Right kidney (tissue), 1 donor: ENCODE measurements around the gene ANK3.

Experiments
- DNase-seq: peaks from one replicate; pipeline ENCODE4 v3.0.0-alpha.2; 2016

ANK3 gene

DNA sequence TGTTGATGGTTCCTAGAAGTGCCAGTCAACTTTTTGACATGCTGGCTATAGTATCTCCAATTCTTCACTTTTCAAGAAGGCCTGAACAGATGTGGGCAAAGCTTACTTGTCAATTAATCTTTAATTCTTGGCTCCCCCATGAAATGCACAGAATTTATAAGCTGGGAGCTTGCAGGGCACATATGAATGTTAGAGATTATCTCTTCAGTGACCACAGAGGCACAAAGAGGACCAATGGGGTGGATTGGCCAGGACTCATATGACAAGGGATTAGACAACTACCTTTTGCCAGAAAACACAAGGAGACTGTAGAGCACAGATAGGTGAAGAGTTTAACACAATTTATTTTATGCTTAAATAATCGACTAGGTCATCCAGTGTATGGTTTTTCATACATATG, 361.6 kb downstream of the ANK3 start:
- DNase-seq: no peak

GRCh38 chr10:60025279-60025678, 364.4 kb downstream of the ANK3 start:
- DNase-seq: no peak

- no peak for DNase-seq
Measured at GRCh38 chr10:60024506-60024905, 365.2 kb downstream of the ANK3 start.

GRCh38 chr10:60023155-60023877, 366.4 kb downstream of the ANK3 start:
- DNase-seq: no peak

- DNase-seq: no peak
Measured at GRCh38 chr10:60021361-60021760, 368.3 kb downstream of the ANK3 start.

GRCh38 chr10:60016794-60017193, 372.9 kb downstream of the ANK3 start:
- no peak for DNase-seq

DNA sequence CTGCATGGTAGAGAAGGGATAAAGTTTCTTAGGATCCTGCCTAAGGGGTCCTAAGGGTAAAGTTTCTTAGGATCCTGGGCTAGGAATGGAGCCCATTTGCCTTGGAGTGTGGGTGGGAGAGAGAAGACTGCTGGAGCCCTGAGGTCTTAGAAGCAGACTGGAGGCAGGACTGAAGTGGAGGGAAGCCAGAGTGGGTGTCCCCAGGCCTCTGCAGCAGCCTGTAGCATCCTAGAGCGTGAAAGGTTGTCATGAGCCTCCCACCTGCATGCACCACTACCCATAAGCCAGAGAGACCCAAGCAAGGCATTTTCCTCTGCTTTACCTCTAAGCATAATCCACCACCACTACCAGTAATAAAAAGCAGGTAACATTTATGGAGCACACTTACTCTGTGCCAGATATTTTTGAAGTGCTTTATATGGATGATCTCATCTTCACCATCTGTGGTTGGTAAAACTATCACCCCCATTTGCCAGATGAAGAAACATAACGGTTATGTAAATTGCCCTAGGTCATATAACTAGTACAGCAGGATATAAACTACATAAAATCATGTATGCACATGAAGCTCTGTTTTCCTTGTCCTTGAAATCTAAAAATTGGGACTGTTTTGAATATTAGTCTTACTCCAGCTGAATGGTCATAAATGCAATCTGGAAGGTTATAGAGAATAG, 379.8 kb downstream of the ANK3 start:
- DNase-seq: no peak

GRCh38 chr10:60009276-60009675, 380.4 kb downstream of the ANK3 start:
- DNase-seq: no peak

DNA sequence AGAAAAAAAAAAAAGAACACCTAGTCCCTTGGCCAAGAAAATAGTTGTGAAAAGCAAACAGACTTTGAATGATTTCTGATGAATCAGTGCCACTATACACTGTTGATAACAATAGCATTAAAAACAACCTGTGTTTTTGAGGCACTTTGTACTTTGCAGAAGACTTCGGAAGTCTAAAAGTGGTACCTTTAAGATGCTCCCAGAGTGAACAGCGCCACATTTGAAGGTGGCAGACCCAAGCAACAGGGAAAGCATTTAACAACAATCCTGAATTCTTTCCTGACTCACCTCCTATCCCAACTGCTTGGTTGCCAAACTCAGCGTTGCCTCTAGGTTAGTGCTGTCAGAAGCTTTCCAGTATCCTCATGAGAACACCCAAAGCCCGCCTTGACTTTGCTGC, 380.9 kb downstream of the ANK3 start:
- no peak for DNase-seq

GRCh38 chr10:60006062-60006461, 383.6 kb downstream of the ANK3 start:
- no peak for DNase-seq

GRCh38 chr10:60003651-60004523, 385.8 kb downstream of the ANK3 start:
- no peak for DNase-seq

GRCh38 chr10:60000747-60001146, 388.9 kb downstream of the ANK3 start:
- no peak for DNase-seq

DNA sequence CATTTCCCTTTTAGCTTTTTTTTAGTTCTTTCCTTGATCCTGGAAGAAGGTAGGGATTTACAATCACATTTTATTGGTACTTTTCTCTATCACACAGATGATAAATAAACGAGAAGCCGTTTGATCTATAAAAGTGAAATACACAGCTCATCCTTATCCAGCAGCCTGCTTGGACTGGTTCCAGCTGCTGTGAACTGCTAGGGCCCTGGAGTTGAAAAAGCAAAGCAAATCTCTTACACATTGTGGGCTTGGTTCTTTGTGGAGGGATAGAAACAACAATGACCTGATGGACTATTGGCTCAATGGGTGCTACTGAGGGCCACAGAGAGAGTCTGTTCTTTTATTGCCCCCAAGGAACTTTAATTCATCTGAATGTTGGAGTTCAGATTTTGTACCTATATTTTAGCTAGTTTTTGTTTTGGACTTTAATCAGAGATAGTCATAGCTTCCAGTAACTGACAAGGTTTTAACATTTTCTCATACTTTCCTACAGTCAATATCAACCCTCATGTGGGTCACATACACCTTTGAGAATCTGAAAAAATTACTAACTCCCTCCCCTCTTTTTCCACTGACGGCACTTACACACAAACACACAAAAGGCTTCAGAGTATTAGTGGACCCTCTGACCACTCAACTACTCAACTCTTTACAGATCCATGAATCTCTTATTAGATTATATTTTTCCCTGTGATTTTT, 391.7 kb downstream of the ANK3 start:
- no peak for DNase-seq

GRCh38 chr10:59995862-59996261, 393.8 kb downstream of the ANK3 start:
- DNase-seq: no peak

DNA sequence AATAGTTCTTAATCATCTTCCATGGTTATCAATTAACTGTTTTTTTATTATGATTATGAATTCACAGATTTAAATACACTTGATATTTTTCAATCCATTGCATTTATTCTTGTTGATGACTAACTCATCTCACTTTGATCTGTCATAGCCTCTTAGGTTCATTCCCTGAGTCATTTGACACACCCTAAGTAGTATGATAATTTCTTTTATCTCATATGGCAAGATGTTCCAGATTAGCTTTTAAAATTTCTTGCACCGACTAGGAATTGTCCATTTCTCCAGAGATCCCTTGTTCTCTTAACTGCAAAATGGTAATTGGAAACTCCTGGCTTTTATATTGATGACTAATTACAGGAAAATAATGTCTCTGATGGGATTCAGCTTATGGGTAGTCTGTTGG, 395.7 kb downstream of the ANK3 start:
- no peak for DNase-seq

- no peak for DNase-seq
Measured at GRCh38 chr10:59991661-59992060, 398.0 kb downstream of the ANK3 start.

- no peak for DNase-seq
Measured at GRCh38 chr10:59991117-59991516, 398.6 kb downstream of the ANK3 start.

DNA sequence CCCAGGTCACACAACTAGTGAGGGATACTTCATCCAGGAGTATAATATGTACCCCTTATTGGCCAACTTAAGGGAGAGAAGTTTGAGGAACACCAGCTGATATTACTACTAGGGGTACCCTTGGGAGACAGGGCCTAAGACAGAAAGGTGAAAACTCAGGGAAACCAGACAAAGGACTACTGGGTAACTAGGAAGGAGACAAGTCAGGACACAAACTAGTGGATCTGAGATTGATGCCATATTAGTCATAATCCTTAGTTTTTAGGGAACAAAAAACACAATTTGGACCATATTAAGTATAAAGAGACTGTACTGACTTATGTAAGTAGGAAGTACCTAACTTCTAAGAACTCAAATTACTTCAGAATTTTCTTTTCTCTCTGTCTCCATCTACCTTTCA, 404.0 kb downstream of the ANK3 start:
- DNase-seq: no peak

GRCh38 chr10:59984415-59984814, 405.3 kb downstream of the ANK3 start:
- no peak for DNase-seq

DNA sequence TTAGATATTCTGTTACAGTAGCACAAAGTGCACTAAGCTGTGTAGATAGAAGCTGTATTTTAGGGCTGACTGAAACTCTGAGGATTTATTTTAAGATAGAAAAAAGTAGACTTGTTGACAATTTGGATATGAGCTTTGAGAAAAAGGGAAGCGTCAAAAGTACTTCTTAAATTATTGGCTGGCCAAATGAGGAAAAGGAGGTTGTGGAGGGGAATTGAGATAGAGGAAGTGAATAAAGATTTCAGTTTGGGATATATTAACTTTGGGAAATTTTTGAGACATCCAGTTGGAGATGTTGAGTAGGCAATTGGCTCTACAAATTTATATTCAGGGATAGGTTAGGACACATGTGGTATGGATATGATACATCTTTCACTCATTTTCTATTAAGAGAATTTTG, 409.3 kb downstream of the ANK3 start:
- no peak for DNase-seq

- no peak for DNase-seq
Measured at GRCh38 chr10:59977486-59977885, 412.2 kb downstream of the ANK3 start.

- DNase-seq: no peak
Measured at GRCh38 chr10:59976909-59977308, 412.8 kb downstream of the ANK3 start.
